Muscle of leg (tissue), 11 donors: ENCODE measurements around the gene SLC26A6. TPM values are rescaled to one million over a fixed set of nuclear protein-coding genes. Genes with fewer than 3 reads are reported as not detected.

ENCODE experiments used
- DNase-seq: peaks from one replicate; pipeline ENCODE4 v3.0.0; 2013
- H3K27ac ChIP-seq: one replicate; pipeline ENCODE4 v1.5.1; 2013; ENCODE audit warnings: mild to moderate bottlenecking, low read length, control low read depth
- H3K27me3 ChIP-seq: one replicate; pipeline ENCODE4 v1.6.1; 2013; ENCODE audit warnings: low read length; ENCODE audit not compliant: control insufficient read depth, insufficient read depth
- H3K36me3 ChIP-seq: one replicate; pipeline ENCODE4 v1.6.1; 2013; ENCODE audit warnings: low read length; ENCODE audit not compliant: control insufficient read depth, insufficient read depth
- H3K4me1 ChIP-seq: one replicate; pipeline ENCODE4 v1.6.1; 2013; ENCODE audit warnings: low read length; ENCODE audit not compliant: control insufficient read depth, insufficient read depth
- H3K4me3 ChIP-seq: one replicate; pipeline ENCODE4 v1.5.1; 2013; ENCODE audit warnings: low read length, control low read depth
- H3K9me3 ChIP-seq: replicated peaks from 2 replicates; pipeline ENCODE4 v1.6.1; 2013; ENCODE audit warnings: low read depth, low read length; ENCODE audit not compliant: control insufficient read depth
- WGBS: methylation state at CpG from one replicate; pipeline ENCODE4 v1.1.5; 2013; ENCODE audit warnings: missing lambda C conversion rate; ENCODE audit not compliant: insufficient coverage; 5-methylcytosine and 5-hydroxymethylcytosine counted together
- polyA plus RNA-seq, 8 donors: library from polyadenylated mRNA; unstranded; fragments of 120-200 nt; gene quantifications; one replicate each; pipeline versions ENCODE4 v1.2.1 to v1.2.3, GENCODE V29; 2013; ENCODE audit warnings: inconsistent platforms in 1 of 8, low replicate concordance in 1 of 8; ENCODE audit not compliant: insufficient read length in 8 of 8, insufficient read depth in 1 of 8
- total RNA-seq: library from RNA; stranded (reverse); fragments of 120-200 nt; gene quantifications from one replicate; pipeline ENCODE4 v1.2.4, GENCODE V29; 2013

Gene SLC26A6
- total and polyA plus RNA-seq, 9 donors = 7.9 to 12.6 (median 9.8) TPM

- Histone ChIP-seq H3K27me3 (peaks cover 38% of the 10 kb centered on the region), H3K4me1 (peaks cover 24% of the 10 kb centered on the region), H3K27ac (no peak overlapping the region), H3K4me3 (no peak overlapping the region), H3K9me3 (no peaks in the 10 kb centered on the region), H3K36me3 (peaks cover 6% of the 10 kb centered on the region)
- 88% methylated on average over 20 of the region's 21 CpGs for WGBS
- no peak for DNase-seq
These were observed 42.7 kb downstream of the SLC26A6 start for GRCh38 chr3:48592519-48593087.

GRCh38 chr3:48591886-48592518, 43.3 kb downstream of the SLC26A6 start:
- Histone ChIP-seq H3K36me3 (peaks cover under 1% of the 10 kb centered on the region), H3K27me3 (peaks cover 38% of the 10 kb centered on the region), H3K9me3 (no peaks in the 10 kb centered on the region), H3K4me3 (no peak overlapping the region), H3K4me1 (peaks cover 19% of the 10 kb centered on the region), H3K27ac (no peak overlapping the region)
- no peak for DNase-seq
- WGBS = 89% methylated on average over 16 of the region's 22 CpGs

GRCh38 chr3:48591436-48591835, 43.8 kb downstream of the SLC26A6 start:
- H3K4me3 ChIP-seq = no peak overlapping the region
- no peak overlapping the region for H3K27ac ChIP-seq
- WGBS = 88% methylated on average over 14 of the region's 14 CpGs
- H3K9me3 ChIP-seq = no peaks in the 10 kb centered on the region
- H3K27me3 ChIP-seq = peaks cover 38% of the 10 kb centered on the region
- peaks cover 17% of the 10 kb centered on the region for H3K4me1 ChIP-seq
- DNase-seq = no peak
- H3K36me3 ChIP-seq = no peaks in the 10 kb centered on the region

- H3K36me3 ChIP-seq = no peaks in the 10 kb centered on the region
- no peak overlapping the region for H3K27ac ChIP-seq
- H3K4me3 ChIP-seq = no peak overlapping the region
- no peaks in the 10 kb centered on the region for H3K4me1 ChIP-seq
- no peaks in the 10 kb centered on the region for H3K9me3 ChIP-seq
- DNase-seq = no peak
- WGBS = 44% methylated on average over 15 of the region's 15 CpGs
- H3K27me3 ChIP-seq = peaks cover 11% of the 10 kb centered on the region
These were observed 47.0 kb downstream of the SLC26A6 start for GRCh38 chr3:48588230-48588629.

GRCh38 chr3:48587686-48588085, 47.6 kb downstream of the SLC26A6 start:
- Histone ChIP-seq H3K9me3 (no peaks in the 10 kb centered on the region), H3K4me3 (no peak overlapping the region), H3K36me3 (no peaks in the 10 kb centered on the region), H3K27ac (no peak overlapping the region), H3K27me3 (peaks cover 8% of the 10 kb centered on the region), H3K4me1 (no peaks in the 10 kb centered on the region)
- 77% methylated on average over 8 of the region's 11 CpGs for WGBS
- no peak for DNase-seq

- no peaks in the 10 kb centered on the region for H3K36me3 ChIP-seq
- H3K27me3 ChIP-seq = peaks cover 8% of the 10 kb centered on the region
- no peaks in the 10 kb centered on the region for H3K4me1 ChIP-seq
- no peak overlapping the region for H3K27ac ChIP-seq
- DNase-seq = no peak
- no peak overlapping the region for H3K4me3 ChIP-seq
- no peaks in the 10 kb centered on the region for H3K9me3 ChIP-seq
- WGBS = 79% methylated on average over 2 of the region's 8 CpGs
These were observed 49.9 kb downstream of the SLC26A6 start for GRCh38 chr3:48585411-48585810.

- Histone ChIP-seq H3K9me3 (no peaks in the 10 kb centered on the region), H3K36me3 (no peaks in the 10 kb centered on the region)
These were observed 50.4 kb downstream of the SLC26A6 start for GRCh38 chr3:48584836-48585235.

GRCh38 chr3:48581621-48582481, 53.4 kb downstream of the SLC26A6 start:
- H3K36me3 ChIP-seq = no peaks in the 10 kb centered on the region
- H3K9me3 ChIP-seq = no peaks in the 10 kb centered on the region
- no peak overlapping the region for H3K27ac ChIP-seq
- 89% methylated on average over 11 of the region's 14 CpGs for WGBS
- H3K4me3 ChIP-seq = no peak overlapping the region
- no peaks in the 10 kb centered on the region for H3K4me1 ChIP-seq
- H3K27me3 ChIP-seq = no peaks in the 10 kb centered on the region
- no peak for DNase-seq

More at GRCh38 chr3:48584836-48585235, 50.4 kb downstream of the SLC26A6 start:
- H3K27ac ChIP-seq = no peak overlapping the region
- WGBS = 55% methylated on average over 2 of the region's 9 CpGs
- no peaks in the 10 kb centered on the region for H3K4me1 ChIP-seq
- no peak for DNase-seq
- H3K27me3 ChIP-seq = peaks cover 5% of the 10 kb centered on the region
- no peak overlapping the region for H3K4me3 ChIP-seq

GRCh38 chr3:48576647-48577046, 58.6 kb downstream of the SLC26A6 start:
- no peaks in the 10 kb centered on the region for H3K9me3 ChIP-seq
- H3K4me3 ChIP-seq = no peak overlapping the region
- H3K27me3 ChIP-seq = no peaks in the 10 kb centered on the region
- H3K27ac ChIP-seq = no peak overlapping the region
- no peaks in the 10 kb centered on the region for H3K36me3 ChIP-seq
- no peaks in the 10 kb centered on the region for H3K4me1 ChIP-seq
- WGBS = 72% methylated on average over 4 of the region's 4 CpGs
- DNase-seq = no peak
